HG02885 (cell line): ENCODE results near the gene SLMAP.
"Not testable (repeated sequence)": the region's sequence is repeated elsewhere in the genome, so short reads cannot be mapped to it uniquely, and the experiment has no call there.

Experiments
- ATAC-seq: cut with Tn5 transposase; IDR thresholded peaks from one replicate; pipeline ENCODE4 v1.9.1; 2021; ENCODE audit warnings: mild to moderate bottlenecking; ENCODE audit not compliant: unreplicated experiment, poor library complexity

Gene SLMAP

DNA sequence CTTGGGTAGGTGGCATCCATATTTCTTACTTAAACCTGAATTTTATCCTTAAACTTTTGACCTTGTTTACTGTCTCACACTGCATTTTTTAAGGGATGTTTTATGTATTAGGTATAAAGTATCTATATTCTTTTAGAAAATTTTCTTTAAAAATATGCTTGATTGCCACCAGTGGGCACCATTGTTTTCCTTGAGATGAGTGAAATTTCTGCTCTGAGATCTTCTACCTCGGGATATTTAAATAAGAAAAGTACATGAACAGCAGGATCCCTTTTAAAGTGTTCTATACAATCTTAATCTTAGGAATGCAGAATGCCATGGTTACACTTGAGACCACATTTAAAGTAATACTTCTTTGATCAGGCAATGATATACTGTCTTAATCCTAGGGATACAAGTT, 108.7 kb downstream of the SLMAP start:
- no peak for ATAC-seq

DNA sequence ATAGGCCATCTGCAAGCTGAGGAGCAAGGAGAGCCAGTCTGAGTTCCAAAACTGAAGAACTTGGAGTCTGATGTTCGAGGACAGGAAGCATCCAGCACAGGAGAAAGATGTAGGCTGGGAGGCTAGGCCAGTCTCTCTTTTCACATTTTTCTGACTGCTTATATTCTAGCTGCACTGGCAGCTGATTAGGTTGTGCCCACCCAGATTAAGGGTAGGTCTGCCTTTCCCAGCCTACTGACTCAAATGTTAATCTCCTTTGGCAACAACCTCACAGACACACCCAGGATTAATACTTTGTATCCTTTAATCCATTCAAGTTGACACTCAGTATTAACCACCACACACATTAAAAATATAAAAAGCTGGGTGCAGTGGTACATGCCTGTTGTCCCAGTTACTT, 113.0 kb downstream of the SLMAP start:
- ATAC-seq = not testable (repeated sequence)

DNA sequence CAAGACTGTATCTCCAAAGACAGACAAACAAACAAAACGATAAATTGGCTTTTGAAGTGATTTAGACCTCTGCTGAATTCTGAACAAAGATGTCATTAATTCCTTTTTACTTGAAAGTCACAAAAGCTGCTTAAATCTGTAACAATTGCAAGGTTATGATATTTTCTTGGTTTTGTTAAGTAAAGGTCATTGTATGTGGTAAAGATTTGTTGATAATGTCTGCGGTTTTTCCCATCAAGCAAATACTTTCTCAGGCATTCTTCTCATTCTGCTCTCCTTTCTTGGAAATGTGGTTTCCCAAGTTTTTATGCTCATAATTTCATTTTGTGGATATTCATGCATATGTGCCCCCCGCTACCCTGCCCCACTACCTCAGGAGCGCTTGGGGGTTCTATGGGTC, 116.5 kb downstream of the SLMAP start:
- no peak for ATAC-seq

DNA sequence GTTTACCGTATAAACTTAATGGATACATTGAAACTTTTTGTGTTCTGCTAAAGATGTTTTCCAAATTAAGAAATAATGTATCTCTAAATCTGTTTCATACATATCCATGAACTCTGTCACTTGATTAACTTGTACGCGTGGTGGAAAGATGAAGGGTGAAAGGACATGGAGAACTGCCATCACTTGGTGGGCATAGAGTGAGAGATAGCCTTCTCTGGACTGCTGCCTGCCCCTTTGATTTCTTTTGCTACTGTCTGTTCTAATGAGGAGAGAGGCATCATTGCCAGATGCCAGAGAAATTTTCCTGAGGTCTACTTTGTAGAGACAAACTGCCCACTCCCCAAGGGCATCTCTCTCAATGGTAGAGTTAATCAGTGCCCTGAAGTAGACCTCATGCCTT, 120.5 kb downstream of the SLMAP start:
- ATAC-seq = no peak

DNA sequence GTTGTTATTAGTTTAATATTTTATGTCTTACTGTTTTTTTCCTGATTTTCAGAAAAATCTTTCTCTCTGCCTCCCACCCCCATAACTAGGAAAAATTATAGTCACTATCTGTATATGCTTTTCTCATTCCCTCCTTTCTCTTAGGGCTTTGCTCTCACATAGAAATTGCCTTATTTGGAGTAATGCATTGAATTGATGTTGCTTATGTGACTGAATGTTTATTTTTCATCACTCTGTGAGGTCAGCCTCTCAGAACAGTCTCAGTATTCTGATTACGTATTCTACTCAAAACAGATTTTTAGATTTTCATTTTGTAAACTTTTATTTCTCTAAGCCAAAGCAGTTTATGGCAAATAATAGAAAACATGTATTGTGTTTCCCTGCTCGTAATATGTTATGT, 121.0 kb downstream of the SLMAP start:
- ATAC-seq = no peak

DNA sequence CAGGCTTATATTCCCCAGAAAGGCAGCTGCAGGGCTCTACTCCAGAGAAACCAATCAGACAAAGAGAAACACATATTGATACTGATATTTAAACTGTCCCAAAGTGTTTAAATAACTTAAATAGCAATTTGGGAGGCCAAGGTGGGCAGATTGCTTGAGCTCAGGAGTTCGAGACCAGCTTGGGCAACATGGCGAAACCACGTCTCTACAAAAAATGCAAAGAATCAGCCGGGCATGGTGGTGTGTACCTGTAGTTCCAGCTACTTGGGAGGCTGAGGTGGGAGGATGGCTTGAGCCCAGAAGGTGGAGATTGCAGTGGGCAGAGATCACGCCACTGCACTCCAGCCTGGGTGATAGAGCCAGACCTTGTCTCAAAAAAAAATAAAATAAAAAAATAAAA, 128.3 kb downstream of the SLMAP start:
- not testable (repeated sequence) for ATAC-seq

DNA sequence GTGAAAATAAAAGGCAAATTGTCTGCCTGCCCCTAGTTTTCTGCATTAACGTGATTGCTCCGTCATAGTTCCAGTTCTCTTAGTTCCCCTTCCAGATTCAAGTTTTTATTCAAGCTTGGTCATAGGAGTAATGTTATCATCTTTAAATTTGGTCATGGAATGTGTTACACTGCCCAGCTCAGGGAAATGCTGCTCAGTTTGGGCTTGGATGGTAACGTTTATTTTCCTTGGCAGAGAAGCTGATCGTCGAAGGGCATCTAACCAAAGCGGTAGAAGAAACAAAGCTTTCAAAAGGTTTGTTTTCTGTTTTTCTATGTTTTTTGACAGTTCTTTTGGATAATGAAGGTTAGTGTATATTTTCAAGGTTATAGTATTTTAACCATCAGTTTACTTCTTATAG, 133.7 kb downstream of the SLMAP start:
- no peak for ATAC-seq

DNA sequence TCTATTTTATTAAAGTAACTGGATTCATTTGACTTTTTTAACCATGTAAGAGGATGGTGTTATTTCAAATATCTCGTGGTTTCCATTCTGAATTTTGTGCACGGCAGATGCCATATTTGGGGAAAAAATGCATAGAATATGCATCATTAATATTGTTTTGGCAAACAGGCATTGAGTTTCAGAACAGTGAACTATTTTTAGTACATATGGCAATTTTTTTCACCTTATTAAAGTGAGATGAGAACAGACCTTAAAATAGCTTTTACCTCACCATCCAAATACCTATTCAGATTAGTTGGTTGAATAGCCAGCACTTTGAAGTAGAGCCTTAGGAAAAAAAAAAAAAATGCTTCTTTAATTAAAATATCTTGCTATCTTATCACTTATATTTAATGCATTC, 134.8 kb downstream of the SLMAP start:
- ATAC-seq = no peak

DNA sequence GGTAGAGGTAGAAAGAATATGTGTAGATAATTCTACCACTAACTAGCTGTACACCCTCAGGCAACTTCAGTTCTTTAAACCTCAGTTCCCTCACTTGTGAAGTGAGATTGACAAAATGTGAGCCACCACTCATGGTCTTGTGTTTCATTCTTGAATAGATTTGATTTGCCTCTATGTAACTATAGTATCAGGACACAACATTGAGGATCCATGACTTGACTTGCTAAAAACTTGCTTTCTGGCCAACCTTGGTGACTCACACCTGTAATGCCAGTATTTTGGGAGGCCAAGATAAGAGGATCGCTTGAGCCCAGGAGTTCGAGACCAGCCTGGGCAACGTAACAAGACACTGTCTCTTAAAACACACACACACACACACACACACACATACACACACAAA, 136.3 kb downstream of the SLMAP start:
- no peak for ATAC-seq

DNA sequence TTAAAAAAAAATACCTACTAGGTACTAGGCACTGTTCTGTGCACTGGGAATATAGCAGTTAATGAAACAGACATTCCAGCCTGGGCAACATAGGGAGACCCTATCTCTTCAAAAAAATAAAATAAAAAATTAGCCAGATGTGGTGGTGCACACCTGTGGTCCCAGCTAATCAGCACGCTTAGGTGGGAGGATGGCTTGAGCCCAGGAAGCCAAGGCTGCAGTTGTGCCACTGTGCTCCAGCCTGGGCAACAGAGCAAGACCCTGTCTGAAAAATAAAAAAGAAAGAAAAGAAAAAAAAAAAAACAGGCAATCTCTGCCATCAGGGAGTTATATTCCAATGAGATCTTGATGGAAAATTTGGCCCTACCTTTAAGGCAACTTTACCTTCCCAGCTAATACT, 137.0 kb downstream of the SLMAP start:
- no peak for ATAC-seq

DNA sequence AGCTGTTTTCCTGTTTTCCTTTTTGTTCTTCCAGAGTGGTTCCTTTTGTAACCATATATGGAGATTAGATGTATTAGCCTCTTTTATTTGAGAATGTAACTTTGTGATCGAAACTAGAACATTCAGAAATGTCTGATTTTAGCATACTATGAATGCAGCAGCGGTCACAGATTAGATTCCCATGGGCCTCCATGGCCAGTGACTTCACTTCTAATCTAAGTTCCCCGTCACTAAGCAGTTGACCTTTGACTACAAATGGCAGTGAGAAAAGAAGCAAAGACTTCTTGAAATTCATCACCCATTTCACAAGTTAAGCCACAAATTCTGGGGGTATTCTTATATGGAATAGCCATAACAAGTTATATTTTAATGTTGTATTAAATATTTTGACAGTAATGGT, 137.6 kb downstream of the SLMAP start:
- ATAC-seq = no peak

DNA sequence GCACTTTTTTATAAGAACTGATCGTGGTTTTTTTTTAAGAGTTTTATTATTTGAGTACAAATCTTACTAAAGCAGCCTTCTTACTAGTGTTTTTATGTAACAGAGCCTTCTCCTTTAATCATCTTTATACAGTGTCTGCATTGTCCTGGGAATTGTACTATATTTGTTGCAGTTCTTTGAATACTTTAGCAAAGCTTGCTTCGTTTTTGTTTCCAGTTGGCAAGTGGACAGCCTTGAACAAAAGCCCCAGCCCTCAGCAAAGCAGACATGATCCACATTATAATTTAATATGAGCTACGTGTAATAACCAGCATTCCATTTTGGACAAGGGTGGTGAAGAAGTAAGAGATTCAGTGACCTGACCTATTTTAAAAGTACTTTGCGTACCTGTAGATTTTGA, 139.9 kb downstream of the SLMAP start:
- no peak for ATAC-seq

DNA sequence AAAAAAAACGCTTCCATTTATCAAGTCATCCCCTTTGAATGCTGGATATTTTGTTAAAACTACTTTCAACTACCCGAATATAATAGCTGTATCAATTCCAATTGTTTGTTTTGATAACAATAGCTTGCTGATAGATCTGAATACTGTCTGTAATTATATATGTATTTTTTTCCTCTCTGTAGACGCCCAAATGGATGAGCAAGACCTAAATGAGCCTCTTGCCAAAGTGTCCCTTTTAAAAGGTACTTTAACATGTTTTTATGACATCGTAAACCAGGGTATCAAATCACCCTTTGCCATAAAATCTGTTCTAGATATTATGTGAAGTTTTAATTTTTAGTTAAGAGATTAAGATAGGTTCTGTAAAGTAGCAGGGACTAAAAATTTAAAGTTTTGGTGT, 140.6 kb downstream of the SLMAP start:
- ATAC-seq = no peak

DNA sequence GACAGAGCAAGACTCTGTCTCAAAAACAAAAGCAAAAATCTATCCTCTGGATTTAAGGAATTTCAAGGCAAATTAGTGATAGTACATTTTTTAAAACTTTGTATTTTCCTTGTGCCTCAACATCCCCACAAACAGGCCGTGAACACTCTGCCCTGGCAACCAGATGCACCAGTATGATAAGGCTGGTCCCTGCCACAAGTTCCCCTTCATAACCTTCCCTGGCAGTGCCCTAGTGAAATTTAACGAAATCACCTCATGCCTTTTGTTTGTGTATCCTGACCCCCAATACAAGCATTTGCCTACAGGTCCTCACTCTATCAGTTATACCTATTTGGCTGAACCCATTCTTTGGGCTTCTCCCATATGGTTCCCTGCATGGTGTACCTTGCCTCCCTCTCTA, 144.7 kb downstream of the SLMAP start:
- ATAC-seq = no peak

DNA sequence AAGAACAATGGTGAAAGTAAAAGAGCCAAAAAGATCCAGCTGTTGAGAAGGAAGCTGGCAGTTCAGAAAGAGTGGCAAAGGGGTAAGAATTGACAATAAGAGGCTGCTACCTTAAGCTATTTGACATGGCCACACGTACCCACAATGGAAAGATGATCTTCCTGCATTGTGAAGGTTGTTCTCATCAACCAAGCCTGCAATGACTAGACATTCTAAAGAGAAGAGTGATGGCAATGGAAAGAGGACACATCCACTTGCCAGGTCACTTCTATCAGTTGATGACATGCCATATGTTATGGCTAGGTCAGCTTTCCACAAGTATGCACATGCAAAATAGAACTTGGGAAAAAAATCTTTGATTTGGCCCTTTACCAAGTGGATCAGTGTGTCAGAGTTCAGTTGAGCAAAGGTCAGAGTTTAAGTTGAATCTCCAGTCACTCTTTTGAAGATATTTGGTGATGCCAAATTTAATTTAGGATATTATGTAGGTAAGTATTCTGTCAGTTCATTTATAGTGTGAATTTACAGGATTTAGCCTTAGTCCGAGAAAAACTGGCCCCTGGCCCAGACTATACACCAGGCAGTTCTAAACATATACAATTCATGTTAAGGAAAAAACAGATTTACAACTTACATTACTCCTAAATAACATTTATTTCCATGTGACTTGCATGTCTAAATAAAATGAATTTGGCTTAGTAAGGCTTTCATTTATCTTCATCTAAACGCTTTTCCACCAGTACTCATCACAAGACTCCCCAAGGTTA, 147.2 kb downstream of the SLMAP start:
- ATAC-seq = no peak

DNA sequence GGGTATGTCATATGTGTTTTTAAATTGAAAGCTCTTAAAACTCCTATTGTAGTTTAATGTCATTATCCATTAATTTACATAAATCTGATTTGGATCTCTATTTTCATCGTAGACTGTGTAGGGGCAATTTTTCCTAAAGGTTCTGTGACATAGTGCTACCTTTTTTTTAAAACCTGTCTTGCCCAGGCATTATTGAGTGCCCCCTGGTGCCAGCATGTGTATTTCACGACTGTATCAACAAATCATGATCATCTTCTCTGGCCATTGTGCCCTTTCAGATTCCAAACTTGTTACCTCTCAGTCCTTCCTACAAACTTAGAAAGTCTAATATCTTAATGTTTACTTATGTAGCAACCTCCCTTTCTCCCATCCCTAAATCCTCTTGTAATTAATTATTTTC, 154.9 kb downstream of the SLMAP start:
- no peak for ATAC-seq

DNA sequence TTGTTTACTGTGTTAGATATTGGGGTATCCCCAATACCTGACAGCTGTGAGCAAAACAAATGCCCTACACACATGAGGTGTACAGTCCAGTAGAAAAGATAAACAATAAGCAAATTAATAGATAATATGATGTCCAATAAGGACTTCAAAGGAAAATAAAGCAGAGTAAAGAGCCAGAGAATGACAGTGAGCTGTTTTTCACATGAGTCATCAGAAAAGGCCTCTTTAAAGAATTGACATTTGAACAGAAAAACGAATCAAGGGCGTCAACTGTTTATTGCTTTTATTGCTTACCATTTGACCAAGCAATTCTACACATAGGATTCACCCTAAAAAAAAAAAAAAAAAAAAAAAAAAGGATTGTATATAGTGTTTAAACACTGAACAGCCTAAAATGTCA, 155.5 kb downstream of the SLMAP start:
- ATAC-seq = no peak

DNA sequence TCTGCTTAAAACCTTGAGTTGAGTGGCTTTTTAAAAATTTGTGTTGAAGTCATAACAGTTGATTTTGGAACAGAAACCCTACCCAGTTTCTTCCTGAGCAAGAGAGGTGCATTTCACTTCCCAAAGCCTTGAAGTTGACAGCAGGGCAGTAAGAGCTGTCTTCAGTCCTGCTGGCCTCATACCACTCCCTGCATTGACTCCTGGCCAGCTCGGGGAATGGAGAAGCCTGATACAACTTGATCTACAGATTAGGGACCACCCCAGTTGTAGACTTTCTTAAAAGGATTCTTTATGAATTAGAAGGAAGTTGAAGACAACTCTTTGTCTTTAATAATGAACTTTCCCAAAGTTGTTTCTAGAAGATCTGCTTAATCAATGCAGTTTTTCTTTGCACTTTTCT, 161.5 kb downstream of the SLMAP start:
- ATAC-seq = no peak

DNA sequence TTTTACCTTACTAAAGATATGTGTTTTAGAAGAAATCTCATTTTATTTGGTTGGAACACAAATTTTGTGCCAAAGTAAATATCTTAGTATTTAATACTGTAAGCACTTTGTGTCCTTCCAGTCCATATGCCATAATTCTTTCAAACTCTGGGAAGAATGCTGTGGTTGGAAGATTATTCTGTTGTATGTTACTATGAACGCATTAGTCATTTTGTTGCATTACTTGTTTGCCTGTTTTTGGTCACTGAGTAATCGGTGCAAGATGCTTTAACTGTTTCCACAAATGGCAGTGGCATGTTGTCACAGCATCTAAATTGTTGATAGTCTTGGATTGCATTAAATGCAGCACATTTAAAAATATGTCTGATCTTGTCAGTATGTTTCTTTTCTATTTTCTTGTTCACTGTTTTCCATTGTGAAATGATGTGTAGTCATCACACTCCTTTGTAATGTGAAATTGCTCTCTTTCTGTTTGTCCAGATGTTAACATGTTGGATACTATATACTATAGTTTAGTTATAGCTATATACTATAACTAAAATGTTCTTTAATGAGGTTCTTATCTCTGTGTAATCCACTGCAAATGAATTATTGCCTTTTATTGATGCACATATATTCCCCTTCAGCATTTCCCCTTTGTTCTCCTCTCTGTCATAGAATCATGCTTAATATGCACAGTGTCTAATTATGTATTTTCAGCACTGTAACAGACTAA, 162.2 kb downstream of the SLMAP start:
- ATAC-seq = no peak

DNA sequence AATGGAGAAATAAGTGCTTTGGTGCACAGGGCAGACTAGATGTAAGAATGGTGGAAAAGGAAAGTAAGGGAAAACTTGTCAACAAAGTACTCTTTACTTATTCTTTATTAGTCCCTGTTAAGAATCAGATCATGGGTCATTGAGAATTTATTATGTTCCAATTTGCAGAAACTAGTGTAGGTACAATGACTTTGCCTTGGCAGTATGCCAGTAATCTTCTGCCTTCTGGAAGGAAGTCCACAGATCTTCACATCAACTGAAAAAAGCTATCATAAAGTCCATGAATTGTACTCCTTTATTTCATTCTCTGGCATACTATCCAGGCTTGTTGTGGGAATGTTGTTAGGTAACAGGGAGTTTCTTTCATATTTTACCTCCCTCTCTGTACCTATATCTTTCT, 163.9 kb downstream of the SLMAP start:
- no peak for ATAC-seq

DNA sequence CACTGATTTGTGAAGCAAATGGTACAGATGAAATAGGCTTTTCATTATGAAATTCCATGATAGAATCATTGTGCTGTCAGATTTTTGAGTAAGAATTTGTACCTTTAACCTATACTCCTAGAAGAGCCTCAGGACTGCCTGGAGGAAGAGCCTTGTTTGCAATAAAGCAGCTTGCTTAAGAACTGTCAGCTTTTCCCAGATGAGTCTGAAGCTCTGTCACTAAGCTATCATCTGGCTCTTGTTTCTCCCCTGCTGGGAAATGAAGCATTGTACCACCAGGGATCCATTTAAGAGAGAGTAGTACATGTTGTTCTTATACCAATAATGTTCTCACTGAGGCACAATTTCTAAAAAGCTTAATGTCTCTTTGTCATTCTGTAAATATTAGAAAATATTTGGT, 167.0 kb downstream of the SLMAP start:
- no peak for ATAC-seq

DNA sequence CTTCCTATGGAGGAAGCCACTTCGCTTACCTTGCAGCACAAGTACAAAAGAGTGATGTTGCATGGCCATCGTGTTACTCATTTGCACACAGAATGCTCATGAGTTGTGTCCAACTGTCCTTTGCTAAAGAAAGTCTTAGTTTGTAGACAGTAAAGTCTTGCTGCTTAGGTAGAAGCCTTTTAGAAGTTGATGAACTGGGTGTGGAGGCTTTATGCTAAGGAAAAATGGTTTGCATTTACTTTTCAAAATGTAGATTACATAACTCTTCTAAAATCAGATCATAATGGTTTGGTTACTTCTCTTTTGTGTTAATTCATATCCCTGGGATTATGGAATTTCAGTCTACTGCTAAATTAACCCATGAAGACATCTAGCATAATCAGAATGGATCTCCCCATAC, 167.6 kb downstream of the SLMAP start:
- no peak for ATAC-seq
